GM21447 (cell line): ENCODE measurements around the gene KLKB1.
A peak's percentile ranks its signal among the peaks of the same experiment; 100 is the strongest.

Source experiments
- ATAC-seq: cut with Tn5 transposase; IDR thresholded peaks from one replicate; pipeline ENCODE4 v1.9.1; 2021; ENCODE audit not compliant: unreplicated experiment

Gene KLKB1

GRCh38 chr4:186227221-186227620 is at the start of gene KLKB1:
Gene KLKB1 (plus strand): TSS chr4:186227507. CDS start chr4:186228196, 689 bp downstream.
- no peak for ATAC-seq

GRCh38 chr4:186188107-186188506 is 39.2 kb upstream of the KLKB1 start:
- no peak for ATAC-seq

- no peak for ATAC-seq
Measured at GRCh38 chr4:186189656-186190055, 37.7 kb upstream of the KLKB1 start.

- peak; percentile 36 for ATAC-seq
Measured at GRCh38 chr4:186190581-186191199, 36.6 kb upstream of the KLKB1 start.

GRCh38 chr4:186191200-186192065 is 35.9 kb upstream of the KLKB1 start, which contains the start of gene CYP4V2:
Gene CYP4V2 (plus strand): TSS chr4:186191567. CDS start chr4:186191824, 257 bp downstream.
- peak; percentile 81 for ATAC-seq

GRCh38 chr4:186192066-186192612 is 35.2 kb upstream of the KLKB1 start:
- peak; percentile 14 for ATAC-seq

GRCh38 chr4:186193851-186194250 is 33.5 kb upstream of the KLKB1 start:
- ATAC-seq, result no peak

- ATAC-seq, result no peak
Measured at GRCh38 chr4:186196063-186196462, 31.2 kb upstream of the KLKB1 start.

GRCh38 chr4:186200516-186200915 is 26.8 kb upstream of the KLKB1 start:
- ATAC-seq, result no peak

GRCh38 chr4:186201010-186201409 is 26.3 kb upstream of the KLKB1 start:
- ATAC-seq, result no peak

- ATAC-seq, result peak; percentile 92
Measured at GRCh38 chr4:186201535-186202230, 25.6 kb upstream of the KLKB1 start.

GRCh38 chr4:186202490-186203140 is 24.7 kb upstream of the KLKB1 start:
- ATAC-seq, result no peak

- no peak for ATAC-seq
Measured at GRCh38 chr4:186203406-186203805, 23.9 kb upstream of the KLKB1 start.

GRCh38 chr4:186204103-186204559 is 23.2 kb upstream of the KLKB1 start:
- peak; percentile 49 for ATAC-seq

- ATAC-seq, result no peak
Measured at GRCh38 chr4:186204686-186205085, 22.6 kb upstream of the KLKB1 start.

- ATAC-seq, result no peak
Measured at GRCh38 chr4:186205156-186205555, 22.2 kb upstream of the KLKB1 start.

- no peak for ATAC-seq
Measured at GRCh38 chr4:186216465-186217024, 10.8 kb upstream of the KLKB1 start.

- ATAC-seq, result no peak
Measured at GRCh38 chr4:186217733-186218293, 9.5 kb upstream of the KLKB1 start.

- no peak for ATAC-seq
Measured at GRCh38 chr4:186221624-186222023, 5.7 kb upstream of the KLKB1 start.

- ATAC-seq, result no peak
Measured at GRCh38 chr4:186225848-186226247, 1.5 kb upstream of the KLKB1 start.
